Nucleus accumbens (tissue), 56 donors: Measurements from ENCODE around the gene SAG.
A peak's percentile ranks its signal among the peaks of the same experiment; 100 is the strongest.

ENCODE experiments used
- DNase-seq, 56 donors: peaks; one replicate each; lab custom pipeline; 2025; lab: John Stamatoyannopoulos, UW

Gene SAG

DNA sequence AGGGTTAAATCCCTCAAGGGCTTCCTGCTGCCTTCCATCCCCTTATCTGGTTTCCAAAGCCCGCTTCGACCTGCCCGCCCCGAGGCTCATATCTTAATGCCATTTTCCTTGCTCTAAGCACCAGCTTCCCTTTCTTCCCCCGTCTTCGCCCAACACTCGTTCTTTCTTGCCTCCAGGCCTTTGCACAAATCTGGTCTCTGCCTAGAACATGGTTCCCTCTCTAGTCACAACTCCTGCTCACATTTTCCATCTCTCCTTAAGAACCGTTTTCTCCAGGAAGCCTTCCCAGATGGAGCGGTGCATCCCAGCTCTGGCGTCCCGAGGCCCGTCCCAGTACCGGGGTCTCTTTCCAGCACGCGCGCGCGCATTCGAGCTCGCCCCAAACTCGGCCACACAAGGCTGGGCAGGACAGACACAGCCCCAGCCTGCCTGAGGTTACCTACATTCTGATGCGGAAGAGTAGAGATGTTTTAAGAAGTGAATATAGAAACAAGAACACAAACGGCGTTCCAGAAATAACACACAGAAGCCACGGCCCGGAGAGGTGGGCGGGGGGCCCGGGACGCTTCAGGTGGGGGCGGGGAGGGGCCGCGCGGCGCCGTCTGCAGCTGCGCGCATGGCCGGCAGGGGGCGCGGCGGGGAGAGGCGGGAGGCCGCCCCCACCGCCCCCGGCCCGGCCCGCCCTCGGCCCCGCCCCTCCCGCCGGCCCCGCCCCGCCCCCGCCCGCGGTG lies 46.3 kb downstream of the SAG start, which contains the start of gene DGKD:
DGKD (plus strand) TSS at position 726 of the 731 bp plus-strand sequence. CDS start 25 bp downstream, outside the sequence.
- peak in 35 of 56 donors; percentile 24 to 79 (median 49) for DNase-seq

DNA sequence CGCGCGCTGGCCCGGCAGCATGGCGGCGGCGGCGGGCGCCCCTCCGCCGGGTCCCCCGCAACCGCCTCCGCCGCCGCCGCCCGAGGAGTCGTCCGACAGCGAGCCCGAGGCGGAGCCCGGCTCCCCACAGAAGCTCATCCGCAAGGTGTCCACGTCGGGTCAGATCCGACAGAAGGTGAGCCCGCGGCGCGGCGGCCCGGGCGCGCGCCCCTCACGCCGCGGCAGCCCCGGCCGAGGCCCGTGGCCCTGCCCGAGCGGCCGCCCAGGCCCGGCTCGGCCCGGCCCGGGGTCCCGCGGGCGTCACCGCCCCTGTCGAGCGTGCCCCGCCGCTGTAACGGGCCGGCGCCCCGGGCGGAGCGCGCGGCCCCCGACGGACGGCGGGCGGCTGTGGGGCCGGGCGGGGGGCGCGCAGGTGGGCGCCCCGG lies 46.9 kb downstream of the SAG start:
- DNase-seq: peak in 1 of 56 donors; percentile 52

DNA sequence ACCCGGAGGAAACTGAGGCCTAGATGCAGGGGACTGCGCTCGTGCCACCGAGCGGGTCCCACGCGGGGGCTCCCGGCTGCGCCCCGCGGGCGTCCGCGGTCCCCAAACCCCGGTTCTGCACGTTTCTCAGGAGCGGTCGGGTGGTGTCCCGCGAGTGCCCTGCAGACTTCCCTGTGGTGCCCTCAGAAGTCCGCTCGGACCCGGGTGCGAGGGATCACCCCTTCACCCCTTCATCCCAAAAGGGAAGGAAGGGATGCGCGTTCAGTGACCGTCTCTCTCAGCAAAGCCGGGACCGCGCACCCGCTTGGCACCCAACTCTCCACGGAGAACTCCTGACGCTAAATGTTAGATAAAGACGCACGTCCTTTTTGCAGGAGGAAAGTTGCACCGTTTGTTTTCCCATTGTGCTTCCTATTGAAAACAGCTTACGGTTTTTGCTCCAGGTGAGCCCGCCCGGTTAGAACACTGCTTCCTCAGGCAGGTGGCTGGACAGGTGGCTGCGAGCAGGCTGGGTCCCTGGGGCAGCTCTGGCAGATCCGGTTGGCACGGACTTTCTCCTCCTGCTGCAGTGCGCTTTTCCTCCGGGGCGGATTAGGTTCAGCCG lies 47.5 kb downstream of the SAG start:
- peak in 12 of 56 donors; percentile 24 to 62 (median 35) for DNase-seq

DNA sequence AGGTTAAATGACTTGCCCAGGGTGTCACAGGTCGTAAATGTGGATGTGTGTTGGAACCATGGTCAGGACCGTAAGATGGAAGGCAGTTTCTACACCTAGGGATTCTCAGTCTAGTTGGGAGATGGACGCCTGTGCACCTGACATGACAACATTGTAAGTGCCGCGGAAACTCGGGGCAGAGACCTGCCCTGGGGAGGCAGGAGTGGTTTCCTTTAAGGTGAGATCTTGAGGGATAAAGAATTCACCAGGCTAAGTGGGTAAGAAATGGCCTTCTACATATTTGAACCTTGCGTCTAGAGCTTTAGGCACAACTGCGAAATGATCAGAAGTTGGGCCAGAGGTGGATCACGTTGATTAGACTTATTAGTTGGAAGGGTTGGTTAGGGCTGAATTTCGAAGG lies 48.3 kb downstream of the SAG start:
- no peak for DNase-seq

DNA sequence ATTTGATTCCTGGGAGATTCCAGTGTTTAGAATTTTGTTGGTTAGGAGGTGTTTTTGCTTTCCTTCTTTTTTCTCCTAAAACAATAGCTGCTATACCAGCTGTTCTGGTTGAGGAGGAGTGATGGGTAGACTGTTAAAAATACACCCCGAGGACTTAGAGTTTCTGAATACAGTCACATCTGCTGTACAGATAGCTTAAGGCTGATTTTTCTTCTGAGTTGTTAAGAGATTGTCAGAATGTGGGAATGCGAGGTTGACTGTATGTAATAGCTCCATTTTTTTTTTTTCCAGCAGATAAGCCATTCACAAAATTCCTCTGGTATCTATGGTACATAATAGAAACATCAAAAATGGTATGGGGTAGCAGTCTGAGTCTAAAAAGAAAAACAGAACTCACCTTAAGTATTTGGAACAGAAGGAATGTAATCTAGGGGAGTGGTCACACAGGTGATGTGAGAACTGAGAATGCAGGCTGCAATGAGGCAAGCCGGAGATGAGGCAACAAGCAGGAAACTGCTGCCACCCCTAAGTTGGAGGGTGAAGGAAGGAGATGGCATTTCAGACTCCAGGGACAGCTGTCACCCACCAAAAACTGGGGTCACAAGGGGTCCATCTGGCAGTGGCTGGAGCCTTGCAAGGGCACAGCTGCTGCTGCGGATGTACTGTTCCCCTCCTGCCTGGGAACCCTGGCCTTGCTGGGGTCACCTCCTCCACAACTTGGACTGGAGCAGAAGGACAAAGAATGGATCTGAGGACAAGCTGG lies 49.1 kb downstream of the SAG start:
- DNase-seq: no peak

DNA sequence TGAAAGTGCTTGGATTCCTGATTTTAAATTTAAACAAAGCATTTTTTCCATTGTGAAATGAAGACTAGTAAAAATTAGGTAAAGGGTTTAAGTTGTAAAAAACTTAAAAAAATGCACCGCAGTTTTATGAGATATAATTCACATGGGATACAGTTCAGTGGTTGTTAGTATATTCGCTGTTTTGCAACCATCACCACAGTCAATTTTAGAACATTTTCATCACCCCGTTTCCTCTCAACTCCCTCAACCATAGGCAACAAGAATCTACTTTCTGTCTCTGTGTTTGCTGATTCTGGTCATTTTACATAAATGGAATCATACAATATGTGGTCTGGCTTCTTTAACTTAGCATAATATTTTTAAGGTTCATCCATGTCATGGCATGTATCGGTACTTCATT lies 50.7 kb downstream of the SAG start:
- no peak for DNase-seq

DNA sequence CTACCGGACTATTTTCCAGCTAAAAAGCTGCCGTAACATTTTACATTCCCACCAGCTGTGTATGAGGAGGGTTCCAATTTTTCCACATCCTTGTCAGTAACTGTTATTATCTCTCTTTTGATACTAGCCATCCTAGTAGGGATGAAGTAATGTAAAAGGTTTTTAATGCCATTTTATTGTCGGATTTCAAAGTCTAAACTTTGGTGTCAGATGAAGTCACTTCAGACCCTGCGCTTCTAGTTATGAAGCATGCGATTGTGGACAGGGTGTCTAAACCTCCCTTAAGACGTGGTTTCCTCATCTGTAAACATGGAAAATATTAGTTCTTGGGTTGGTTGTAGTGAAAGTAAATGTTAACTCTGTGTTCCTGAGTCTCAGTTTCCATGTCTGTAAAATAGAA lies 51.3 kb downstream of the SAG start:
- DNase-seq: no peak

DNA sequence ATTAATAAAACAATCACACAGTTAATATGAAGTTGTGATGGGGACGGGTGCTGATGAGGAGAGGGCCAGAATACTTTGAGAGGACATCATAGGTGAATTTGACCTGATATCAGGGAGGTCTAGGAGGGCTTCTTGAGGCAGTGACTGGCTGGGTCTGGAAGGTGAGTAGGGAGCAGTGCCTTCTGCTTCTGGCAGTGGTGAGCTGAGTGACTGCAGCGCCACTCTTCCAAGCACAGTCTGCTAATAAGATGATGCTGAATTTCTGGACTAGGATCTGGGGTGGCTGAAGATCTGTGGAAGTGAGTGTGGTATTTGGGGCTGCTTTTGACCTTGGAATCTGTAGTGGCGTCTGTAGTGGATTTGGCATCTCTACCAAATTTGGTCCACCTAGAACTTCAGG lies 52.2 kb downstream of the SAG start:
- no peak for DNase-seq

DNA sequence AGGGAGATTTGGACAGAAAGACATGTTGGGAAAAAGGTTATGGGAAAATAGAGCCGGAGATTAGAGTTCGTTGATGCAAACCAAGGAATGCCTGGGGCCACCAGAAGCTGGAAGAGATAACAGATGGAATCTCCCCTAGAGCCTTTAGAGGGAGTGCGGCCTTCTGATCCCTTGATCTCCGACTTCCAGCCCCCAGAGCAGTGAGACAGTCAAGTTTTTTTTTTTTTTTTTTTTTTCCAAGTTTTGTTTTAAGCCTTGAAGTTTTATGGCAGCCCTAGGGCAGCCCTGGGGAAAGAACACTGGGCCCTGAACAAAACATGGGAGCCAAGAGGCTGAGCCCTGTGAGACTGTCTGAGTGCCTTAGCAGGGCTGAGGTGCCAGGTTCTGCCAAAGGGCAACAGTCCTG lies 53.2 kb downstream of the SAG start:
- no peak for DNase-seq

DNA sequence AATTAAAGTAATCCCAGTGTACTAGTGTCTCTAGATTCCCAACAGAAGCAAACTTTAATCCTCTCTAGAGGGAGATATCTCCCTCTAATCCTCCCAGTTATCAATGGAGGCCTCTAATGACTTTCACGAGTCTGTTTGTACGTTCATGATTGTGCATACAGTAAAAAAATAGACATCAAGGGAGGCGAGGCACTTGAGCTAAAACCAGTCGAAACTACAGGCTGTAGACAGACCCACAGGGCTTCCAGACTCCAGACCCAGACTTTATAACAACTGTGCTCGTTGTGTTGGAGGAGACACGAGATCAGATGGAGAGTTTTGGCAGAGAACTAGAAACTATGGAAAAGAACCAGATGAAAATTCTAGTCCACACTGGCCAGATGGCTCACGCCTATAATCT lies 53.7 kb downstream of the SAG start:
- DNase-seq: no peak

DNA sequence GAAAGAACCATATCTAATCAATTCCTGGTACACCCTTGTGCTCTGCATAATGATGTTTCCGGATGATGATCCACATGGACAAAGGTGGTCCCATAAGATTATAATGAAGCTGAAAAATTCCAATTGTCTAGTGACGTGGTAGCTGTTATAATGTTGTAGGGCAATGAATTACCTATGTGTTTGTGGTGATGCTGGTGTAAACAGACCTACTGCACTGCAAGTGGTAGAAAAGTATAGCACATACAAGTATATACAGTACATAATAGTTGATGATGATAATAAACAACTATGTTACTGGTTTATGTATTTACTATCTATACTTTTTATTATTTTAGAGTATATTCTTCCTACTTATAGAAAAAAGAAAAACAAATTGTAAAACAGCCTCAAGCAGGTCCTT lies 55.1 kb downstream of the SAG start:
- no peak for DNase-seq

DNA sequence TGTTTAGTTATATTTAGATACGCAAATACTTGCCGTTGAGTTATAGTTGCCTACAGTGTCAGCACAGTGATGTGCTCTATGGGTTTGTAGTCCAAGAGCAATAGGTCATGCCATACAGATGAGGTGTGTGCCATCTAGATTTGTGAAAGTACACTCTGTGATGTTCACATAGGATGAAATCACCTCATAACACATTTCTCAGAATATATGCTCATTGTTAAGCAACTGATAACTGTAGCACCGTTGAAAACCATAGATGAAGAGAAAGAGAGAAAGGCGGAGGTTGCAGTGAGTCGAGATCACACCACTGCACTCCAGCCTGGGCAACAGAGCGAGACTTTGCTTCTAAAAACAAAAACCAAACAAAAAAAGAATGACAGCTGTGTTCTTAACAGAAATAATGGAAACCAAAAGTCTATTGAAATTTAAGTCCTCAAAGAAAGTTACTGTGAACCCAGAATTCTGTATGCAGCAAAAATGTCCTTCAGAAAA lies 56.2 kb downstream of the SAG start:
- DNase-seq: no peak

DNA sequence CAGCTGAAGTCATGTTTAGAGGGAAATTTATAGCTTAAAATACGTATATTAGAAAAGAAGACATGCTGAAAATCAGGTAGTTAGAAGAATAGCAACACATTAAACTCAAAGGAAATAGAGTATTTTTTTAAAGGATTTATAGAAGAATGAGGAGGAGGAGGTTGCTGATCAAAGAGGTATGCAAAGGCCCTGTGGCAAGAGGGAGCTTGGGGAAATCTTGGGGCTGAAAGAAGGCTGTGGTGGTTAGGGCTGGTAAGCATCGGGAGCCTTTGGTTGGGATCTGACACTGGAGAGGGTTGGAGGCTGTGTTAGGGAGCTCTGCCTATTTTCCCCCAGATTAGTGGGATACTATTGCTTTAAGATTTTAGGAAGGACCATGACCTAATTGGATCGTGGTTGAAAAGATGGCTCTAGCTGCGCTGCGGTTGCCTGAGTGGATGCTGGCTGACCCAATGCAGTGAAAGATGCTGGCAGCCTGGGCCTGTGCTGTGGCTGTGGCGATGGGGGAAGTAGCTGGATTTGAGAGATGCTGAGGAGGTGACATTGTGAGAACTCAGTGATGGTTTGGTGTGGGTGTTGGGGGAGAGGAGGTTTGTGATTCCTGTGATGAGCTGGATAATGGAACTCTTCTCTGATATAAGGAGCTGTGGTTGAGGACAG lies 58.4 kb downstream of the SAG start:
- DNase-seq: peak in 4 of 56 donors; percentile 23 to 39 (median 32)

DNA sequence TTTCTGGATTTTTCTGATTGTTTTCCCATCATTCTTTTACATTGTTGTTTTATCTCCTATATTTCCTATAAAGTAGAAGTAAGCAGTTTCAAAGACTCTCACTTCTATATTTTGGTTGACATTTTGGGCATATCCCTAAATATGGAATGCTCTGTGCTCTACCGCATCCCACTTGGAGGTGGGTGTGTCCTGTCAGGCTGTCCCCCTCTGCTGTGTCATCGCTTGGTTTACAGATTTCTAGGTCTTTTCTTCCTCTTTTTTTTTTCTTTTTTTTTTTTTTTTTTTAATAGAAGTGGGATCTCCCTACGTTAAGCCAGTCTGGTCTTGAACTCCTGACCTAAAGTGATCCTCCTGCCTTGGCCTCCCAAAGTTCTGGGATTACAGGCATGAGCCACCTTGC lies 60.0 kb downstream of the SAG start:
- DNase-seq: no peak

DNA sequence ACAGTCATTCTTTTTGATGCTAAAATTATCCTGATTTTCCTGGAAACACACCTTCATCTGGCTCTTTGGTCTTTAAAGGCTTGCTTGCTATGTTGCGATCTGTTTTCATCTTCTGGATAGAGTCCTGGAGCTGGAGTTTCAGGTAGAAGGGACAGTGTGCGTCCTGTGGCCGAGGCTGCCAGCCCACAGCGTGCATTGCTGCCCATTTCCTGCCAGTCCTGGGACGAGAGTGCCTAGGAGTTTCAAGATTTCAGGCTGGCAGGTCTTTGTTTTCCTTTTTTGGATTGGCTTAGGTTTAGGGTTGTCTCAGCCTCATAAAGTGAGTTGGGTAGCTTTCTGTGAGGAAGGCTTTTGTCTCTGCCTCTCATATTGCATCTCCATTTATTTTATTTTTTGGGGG lies 61.1 kb downstream of the SAG start:
- no peak for DNase-seq

DNA sequence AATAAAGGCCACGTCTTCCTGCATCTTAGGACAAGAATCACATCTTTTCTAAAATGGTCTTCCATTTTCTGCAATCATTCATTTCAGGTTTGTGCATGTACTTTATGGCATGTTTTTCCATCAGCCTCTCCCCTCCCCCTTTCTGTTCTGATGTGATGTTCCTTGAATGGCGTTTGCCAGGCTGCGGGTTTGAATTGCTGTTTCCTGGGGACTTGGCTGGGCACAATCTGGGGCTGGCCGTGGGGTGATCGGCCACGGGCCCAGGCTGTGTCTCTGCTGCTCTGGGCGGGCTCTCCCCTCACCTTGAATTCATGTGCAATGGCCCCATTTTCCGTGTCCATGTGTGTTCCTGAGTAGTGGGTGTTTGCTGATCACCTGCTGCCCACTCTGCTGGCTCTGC lies 61.8 kb downstream of the SAG start:
- no peak for DNase-seq

DNA sequence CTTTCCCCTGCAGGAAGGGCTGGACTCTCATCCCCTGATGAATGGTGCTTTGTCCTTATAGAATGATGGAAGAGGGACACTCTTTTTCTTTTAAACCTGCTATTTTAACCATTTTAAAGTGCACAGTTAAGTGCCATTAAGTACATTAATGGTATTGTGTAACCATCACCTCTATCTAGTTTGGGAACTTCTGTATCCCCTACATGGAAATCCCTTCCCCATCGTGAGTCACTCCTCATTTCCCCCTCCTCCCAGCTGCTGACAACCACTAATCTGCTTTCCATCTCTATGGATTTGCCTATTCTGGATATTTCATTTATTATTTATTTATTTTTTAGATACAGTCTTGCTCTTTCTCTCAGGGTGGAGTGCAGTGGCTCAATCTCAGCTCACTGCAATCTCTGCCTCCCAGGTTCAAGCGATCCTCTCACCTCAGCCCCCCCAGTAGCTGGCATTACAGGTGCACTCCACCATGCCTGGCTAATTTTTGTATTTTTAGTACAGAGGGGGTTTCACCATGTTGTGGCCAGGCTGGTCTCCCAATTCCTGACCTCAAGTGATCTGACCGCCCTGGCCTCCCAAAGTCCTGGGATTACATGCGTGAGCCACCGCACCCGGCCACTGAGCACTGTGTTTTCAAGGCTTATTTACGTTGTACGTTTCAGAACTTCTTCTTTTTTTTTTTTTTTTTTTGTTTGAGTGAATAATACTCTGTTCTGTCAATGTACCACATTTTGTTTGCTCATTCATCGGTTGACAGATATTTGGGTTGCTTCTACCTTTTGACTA lies 62.5 kb downstream of the SAG start:
- DNase-seq: peak in 4 of 56 donors; percentile 14 to 31 (median 23)

DNA sequence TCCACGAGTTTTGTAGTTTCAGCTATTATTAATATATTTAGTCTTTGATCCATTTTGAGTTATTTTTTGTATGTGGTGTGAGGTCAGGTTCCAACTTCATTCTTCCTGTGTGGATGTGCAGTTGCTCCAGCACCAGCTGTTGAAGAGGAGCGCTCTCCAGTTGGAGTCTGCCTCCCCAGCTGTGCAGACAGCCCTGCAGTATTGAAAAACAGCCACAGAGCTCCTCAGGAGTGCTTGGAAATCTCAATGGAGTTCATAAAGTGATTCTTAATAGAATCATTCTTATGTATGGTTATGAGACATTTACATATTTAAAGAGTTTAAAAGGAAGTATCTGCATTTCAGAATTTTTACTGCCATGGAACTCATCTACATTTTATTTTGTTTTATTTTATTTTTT lies 64.0 kb downstream of the SAG start:
- no peak for DNase-seq

DNA sequence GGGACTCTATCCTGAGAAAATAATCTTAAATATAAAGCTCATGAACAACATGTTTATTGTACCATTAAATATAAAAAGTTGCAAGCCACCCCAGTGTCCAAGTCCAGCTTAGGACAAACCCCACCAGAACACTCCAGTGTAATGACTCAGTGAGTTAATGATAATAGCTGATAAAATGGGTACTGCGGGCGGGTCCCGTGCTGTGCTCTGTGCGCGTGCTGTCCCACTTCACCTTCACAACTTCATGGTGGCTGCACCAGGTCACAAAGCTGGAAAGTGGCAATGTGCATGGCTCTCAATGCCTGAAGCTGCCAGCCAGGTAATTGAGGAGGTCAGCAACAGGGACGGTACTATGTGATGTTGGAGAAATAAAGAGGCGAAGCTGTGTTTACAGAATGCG lies 65.2 kb downstream of the SAG start:
- DNase-seq: no peak

DNA sequence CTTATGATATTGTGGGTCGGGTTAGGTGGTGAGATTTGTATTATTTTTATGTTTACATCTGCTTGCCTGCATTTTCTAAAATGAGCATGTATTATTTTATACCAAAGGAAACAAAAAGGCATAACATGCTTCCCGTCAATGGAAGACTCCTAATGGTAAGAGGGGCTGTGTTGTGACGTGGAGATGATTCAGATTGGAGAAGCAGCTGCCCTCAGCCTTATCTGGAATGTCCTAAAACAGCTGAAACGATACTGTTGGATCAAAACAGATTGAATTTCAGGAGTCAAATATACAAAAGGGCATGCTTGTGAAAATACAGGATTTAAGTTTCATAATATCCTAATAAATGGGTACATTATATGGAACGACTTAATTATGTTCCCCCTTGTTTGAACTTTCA lies 65.7 kb downstream of the SAG start:
- DNase-seq: no peak
